Colon (tissue), 2 donors: Measurements from ENCODE around the gene PDE4B.

Experiments used
- FAIRE-seq: peaks from 2 replicates; lab custom pipeline; 2012; peaks lifted over from hg19 to GRCh38; lab: Jason Lieb, UNC
- donor health status: control.
- donor health status: control.

Gene PDE4B

DNA sequence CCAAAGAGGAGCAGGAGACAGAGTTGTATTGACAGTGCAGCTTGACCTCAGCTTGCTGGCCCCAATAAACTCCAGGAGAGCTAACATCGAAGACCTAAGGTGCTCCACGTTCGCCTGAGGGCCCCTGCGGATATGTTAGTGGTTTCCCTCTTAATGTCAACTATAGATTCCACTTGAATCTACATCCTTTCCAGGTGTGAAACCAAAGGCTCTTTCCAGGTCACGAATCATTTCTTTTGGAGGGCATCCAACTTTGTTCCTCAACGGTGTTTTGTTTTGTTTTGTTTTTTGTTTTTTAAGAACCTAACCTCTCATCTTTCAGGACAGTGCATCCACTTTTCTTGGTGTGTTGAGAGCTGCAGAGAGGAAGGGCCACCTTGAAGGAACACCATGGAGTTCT lies 473.7 kb downstream of the PDE4B start:
- FAIRE-seq, result no peak

DNA sequence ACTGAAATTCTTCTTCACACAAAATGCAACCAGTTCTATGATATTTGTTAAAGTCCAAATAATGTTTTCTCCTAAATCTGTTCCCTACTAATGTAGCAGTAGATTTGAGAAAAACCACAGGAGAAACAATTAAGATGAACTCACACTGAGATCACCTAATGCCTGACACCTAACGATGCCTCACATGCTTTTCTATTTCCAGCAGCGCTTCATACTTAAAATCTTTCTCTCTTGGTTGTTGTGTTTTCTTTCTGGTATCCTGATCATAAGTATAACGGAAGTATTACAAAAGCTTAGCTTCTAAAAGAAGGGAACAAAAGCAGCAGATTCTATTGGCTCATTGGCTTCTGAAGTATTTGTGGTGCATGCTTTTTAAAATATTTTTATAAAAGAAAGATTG lies 474.1 kb downstream of the PDE4B start:
- no peak for FAIRE-seq

- FAIRE-seq, result peak; percentile 14
Observed at GRCh38 chr1:66267201-66267940, 474.7 kb downstream of the PDE4B start.

DNA sequence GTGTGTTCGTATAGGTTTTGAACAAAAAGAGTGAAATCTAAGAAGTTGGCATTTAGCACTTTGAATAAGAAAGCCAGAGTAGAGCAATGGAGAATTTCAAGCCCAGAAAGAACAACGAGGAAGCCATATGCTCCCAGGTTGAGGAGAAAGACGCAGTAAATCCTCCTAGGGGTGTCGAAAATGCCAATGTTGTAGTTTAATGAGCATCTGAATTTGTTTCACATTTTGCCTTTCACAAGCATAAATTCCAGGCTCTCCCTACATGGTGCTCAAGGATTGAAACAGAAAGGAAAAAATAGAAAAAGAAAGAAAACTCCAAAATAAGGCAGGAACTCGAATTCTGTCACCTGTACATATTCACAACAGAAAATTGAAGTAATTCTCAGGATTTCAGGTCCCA lies 476.5 kb downstream of the PDE4B start:
- no peak for FAIRE-seq

DNA sequence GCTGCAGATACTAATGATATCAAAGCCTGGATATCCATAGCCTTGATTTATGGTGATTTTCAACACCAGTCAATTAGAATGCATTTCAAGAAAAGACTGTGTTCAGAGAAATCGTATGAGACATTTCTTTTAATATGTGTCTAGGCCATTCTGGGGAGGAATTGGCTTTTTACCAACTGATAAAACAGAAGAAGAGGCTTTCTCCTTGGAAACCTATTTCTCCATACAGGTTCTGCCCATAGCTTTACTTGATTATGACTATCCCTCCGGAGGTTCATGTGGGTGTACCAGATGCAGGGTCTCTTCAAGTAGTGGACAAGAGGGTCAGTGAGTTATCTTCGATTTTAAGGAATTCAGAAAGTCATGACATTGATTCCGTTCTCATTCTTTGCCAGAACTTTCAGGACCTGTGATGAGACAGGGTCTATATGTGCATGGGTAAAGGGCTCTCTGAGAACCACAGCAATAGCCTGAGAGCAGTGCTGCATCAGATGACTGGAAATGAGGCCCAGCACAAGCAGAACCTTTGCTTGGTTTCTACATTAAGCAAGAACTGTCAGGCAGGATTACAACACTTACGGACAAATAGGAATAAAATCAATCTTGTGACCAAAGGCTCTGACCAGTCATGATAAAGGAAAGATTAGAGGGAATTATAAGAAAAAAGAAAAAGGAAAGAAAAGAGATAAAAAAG lies 477.6 kb downstream of the PDE4B start:
- no peak for FAIRE-seq

DNA sequence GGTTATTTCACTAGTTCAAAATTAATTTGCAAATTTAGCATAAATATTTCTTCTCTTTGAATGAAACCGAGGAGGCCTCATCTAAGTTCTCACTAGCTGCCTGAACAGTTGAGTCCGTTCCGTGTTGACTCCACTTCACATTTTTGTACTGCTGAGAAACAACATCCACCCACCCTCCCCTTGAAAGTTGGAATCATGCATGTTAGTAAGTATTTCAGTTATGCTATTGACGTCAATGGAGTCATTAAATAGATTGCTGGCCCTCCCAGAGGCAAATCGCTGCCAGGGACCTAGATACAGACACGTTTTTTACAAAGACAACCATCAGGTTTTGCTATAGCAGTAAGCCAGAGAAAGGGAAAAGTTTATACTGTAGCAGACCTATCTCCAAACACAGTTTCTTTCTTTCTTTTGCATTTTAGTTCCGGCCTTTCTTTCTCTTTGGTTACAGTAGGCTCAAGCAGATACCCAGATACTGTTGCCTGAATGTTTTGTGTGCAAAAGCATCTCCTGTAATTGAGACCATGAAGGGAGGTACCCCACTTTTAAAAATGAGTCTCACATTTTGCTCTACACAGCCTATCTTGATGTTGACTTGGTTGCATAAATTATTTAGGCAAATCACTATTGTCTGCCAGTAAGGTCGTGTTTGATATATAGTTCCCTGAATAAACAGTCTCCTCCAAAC lies 478.7 kb downstream of the PDE4B start:
- FAIRE-seq, result no peak

GRCh38 chr1:66271904-66272254 lies 479.2 kb downstream of the PDE4B start:
- no peak for FAIRE-seq

DNA sequence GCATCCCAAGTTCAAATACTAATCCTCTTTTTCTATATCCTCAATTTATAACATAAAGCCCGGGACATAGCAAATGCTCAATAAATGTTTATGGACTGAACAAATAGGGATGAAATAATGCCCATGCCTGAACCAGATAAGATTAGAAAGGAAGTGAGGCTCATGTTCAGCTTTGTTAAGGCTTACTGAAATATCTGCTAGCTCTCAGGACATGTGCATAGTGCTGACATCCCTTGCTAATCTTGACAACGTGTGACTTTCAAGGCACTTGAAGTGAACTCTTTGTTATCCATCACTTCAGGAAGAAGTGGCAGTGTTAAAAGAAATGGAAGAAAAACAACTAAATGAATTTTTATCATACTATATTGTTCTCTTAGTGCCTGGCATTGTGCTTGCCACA lies 481.0 kb downstream of the PDE4B start:
- no peak for FAIRE-seq

DNA sequence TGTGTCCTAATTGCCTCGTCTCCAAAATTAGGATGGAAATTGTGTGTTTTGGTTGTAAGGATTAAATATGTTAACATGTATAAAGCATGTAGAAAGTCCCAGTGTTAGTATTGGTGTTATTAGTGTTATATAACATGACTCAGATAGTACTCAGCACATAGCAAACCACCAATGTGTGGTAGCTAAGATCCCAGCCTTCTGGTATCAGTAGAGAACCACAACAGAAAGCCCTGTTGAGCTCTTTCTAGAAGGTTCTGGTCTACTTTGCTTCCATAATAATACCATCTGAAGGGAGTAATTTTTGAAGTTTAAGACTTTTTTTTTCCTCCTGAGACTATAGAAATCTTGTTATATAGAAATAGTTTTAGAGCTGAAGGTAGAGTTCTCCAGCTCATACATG lies 481.9 kb downstream of the PDE4B start:
- no peak for FAIRE-seq

- no peak for FAIRE-seq
Observed at GRCh38 chr1:66275083-66275482, 482.4 kb downstream of the PDE4B start.

GRCh38 chr1:66275601-66276023 lies 482.9 kb downstream of the PDE4B start:
- FAIRE-seq, result no peak

GRCh38 chr1:66276218-66276617 lies 483.5 kb downstream of the PDE4B start:
- no peak for FAIRE-seq

DNA sequence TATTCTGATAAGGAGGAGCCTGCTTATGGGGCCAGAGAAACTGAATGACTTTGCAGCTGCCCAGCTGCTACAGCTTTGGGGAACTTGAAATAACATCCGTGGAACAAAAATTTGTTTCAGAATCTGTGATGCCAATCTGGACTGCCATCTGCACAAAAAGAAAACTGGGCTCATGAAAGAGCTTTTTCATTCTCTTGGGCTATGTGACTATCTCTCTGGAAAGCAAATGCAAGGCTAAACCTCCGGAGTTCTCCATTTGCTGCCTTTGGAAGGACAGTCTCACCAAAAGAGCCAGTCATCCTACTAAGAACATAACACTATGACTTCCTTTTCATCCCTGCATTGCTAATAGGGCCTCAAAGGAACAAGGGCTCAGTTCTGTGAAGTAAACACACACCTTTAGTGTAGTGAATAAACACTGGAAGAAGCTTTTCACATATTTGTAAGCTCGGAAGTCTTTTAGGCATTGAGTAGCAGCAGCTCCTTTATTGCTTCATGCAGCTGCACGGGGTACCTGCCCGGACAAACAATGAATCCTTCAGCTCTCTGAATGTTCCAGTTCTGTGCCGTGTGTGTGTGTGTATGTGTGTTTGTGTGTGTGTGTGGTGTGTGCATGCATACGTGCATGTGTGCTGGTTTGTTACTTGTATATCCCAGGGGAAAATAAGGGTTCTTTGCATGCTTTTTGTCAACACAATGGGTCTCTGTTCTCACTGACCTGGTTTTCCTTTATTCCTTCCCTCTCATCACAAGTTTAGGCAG lies 485.7 kb downstream of the PDE4B start:
- FAIRE-seq, result no peak

DNA sequence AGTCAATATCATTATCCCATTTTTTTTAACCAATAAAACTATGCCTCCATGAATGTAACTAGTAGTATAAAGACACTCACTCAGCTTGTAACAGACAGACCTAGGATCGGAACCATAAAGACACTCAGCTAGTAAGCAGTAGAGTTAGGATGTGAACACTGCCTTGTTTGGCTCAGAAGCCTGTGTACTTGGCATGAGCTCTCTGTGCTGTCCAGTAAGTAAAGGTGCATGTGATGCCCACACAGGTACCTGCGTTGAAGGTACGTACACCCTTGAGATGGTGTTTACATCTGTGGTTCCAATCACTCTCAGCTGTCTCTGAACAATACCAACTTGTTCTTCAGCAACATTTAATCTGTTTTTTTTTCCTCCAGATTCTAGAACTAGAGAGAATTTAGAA lies 489.1 kb downstream of the PDE4B start:
- no peak for FAIRE-seq

DNA sequence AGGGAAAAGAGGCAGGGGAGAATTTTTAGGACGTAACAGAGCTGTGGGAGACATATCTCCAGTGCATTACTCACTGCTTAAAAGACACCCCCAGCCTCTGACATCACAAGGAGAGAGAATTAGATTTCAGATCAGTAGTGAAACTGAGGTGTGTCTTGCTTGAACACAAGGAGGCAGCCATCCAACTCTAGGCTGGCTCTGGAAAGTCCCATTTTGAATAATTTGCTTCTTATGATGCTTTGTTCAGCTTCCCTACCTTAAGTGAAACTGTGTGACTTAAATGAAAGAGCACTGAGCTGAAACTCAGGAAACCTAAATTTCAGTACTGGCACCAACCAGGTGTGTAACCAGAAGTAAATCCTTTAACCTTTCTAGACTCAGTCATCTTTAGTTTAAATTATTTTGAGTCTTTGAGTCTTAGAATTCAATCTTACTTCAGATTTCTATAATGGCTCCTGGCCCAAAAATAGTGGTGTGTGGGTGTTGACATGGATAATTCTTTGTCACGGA lies 489.7 kb downstream of the PDE4B start:
- no peak for FAIRE-seq

GRCh38 chr1:66282891-66283621 lies 490.4 kb downstream of the PDE4B start:
- FAIRE-seq, result peak; percentile 51

GRCh38 chr1:66283622-66284041 lies 490.9 kb downstream of the PDE4B start:
- no peak for FAIRE-seq

DNA sequence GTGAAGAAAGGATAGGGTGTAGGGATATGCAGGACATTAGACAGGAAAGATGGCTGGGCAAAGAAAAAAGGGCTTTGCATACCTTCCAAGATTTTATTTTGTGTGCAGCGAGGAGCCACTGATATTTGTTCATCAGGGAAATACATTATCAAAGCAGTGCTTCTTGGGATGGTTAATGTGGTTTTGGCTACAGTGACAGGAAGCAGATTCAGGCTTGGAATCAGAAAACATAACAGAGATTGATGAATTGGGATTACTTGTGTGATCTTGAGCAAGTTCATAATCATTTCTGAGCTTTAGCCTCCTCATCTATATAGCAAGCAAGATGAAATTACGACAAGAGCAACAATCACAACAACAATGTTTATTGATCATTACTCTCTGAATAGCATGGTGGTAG lies 492.1 kb downstream of the PDE4B start:
- no peak for FAIRE-seq

- FAIRE-seq, result no peak
Observed at GRCh38 chr1:66285618-66286270, 493.0 kb downstream of the PDE4B start.

DNA sequence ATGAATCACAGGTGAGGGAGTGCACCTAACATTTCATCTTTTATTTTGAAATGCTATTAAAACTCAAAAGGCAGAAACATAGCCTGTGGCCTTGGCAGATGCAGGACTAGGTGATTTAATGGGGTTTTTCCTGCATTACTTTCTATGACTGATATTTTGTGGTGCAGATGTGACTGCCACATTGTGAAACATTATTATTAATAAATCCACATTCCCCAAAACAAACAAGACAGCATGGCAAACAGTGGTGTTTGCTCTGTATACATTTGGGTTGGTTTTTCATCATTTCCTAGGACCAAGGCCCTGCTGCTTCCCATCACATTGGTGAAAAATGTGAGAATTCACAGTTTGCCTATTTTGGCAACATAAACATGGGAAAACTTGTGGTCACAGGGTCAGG lies 493.6 kb downstream of the PDE4B start:
- no peak for FAIRE-seq

DNA sequence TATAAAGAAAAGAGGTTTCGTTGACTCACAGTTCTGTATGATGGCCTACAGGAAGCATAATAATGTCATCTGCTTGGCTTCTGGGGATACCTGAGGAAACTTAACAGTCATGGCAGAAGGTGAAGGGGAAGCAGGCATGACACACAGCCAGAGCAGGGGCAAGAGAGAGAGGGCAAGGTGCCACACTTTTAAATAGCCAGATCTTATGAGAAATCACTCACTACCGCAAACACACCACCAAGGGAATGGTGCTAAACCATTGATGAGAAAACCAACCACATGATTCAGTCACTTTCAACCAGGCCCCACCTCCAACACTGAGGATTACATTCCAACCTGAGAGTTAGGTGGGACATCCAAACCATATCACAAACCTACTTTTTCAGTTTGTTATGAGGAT lies 495.4 kb downstream of the PDE4B start:
- no peak for FAIRE-seq
